Central memory CD8-positive, alpha-beta T cell (primary cell): ENCODE results near the gene RGCC.
A peak's percentile ranks its signal among the peaks of the same experiment; 100 is the strongest.
"Not testable (repeated sequence)": the region's sequence is repeated elsewhere in the genome, so short reads cannot be mapped to it uniquely, and the experiment has no call there.

Source experiments
- ATAC-seq: fragments of 150-1000 bp; cut with Tn5 transposase; replicated peaks from 2 replicates; pipeline ENCODE4 v1.10.0; 2022; ENCODE audit warnings: mild to moderate bottlenecking, moderate FRiP score, moderate number of reproducible peaks; ENCODE audit not compliant: poor library complexity, severe bottlenecking; ENCODE audit errors: extremely low read depth
- DNase-seq, 2 donors: peaks; one replicate each; pipeline ENCODE4 v3.0.0; 2021; ENCODE audit warnings: low spot score in 2 of 2
- H3K27ac Mint-ChIP-seq: one replicate; pipeline ENCODE4 v1.8.0; 2022; ENCODE audit warnings: low read depth, mild to moderate bottlenecking, moderate library complexity, mixed read lengths
- H3K27me3 Mint-ChIP-seq: one replicate; pipeline ENCODE4 v1.8.0; 2022; ENCODE audit warnings: mixed read lengths
- H3K36me3 Mint-ChIP-seq: one replicate; pipeline ENCODE4 v1.8.0; 2022; ENCODE audit warnings: mild to moderate bottlenecking, moderate library complexity, mixed read lengths; ENCODE audit not compliant: insufficient read depth
- H3K4me1 Mint-ChIP-seq: one replicate; pipeline ENCODE4 v1.8.0; 2022; ENCODE audit warnings: mixed read lengths
- H3K4me3 Mint-ChIP-seq: one replicate; pipeline ENCODE4 v1.8.0; 2022; ENCODE audit warnings: mild to moderate bottlenecking, moderate library complexity, mixed read lengths
- H3K9me3 Mint-ChIP-seq: one replicate; pipeline ENCODE4 v1.8.0; 2022; ENCODE audit warnings: mixed read lengths

RGCC gene

GRCh38 chr13:41456768-41457588, at the start of gene RGCC:
Gene RGCC, plus strand, starts transcription at chr13:41457550. Its CDS starts 158 bp downstream, at chr13:41457708.
- Mint-ChIP-seq H3K36me3 (peaks cover 55% of the 10 kb centered on the region), H3K27ac (peak within 1 kb of the TSS; percentile 92)

GRCh38 chr13:41408121-41408520, 49.2 kb upstream of the RGCC start:
- no peak for DNase-seq

More at GRCh38 chr13:41456768-41457588, at the start of gene RGCC:
- H3K9me3 Mint-ChIP-seq: peaks cover 4% of the 10 kb centered on the region
- DNase-seq: peak; percentile 91 to 95
- H3K4me1 Mint-ChIP-seq: peaks cover 46% of the 10 kb centered on the region
- peak within 1 kb of the TSS; percentile 90 for H3K4me3 Mint-ChIP-seq
- no peaks in the 10 kb centered on the region for H3K27me3 Mint-ChIP-seq
- peak; percentile 74 for ATAC-seq

GRCh38 chr13:41408746-41409145, 48.6 kb upstream of the RGCC start:
- no peak overlapping the region for H3K4me3 Mint-ChIP-seq
- H3K4me1 Mint-ChIP-seq: no peaks in the 10 kb centered on the region
- DNase-seq (no peak), ATAC-seq (no peak)
- H3K36me3 Mint-ChIP-seq: no peaks in the 10 kb centered on the region
- no peaks in the 10 kb centered on the region for H3K27me3 Mint-ChIP-seq
- H3K27ac Mint-ChIP-seq: no peak overlapping the region
- H3K9me3 Mint-ChIP-seq: no peaks in the 10 kb centered on the region

More at GRCh38 chr13:41408121-41408520, 49.2 kb upstream of the RGCC start:
- no peak for ATAC-seq
- Mint-ChIP-seq H3K4me1 (no peaks in the 10 kb centered on the region), H3K4me3 (no peak overlapping the region), H3K27me3 (no peaks in the 10 kb centered on the region), H3K9me3 (no peaks in the 10 kb centered on the region), H3K36me3 (no peaks in the 10 kb centered on the region), H3K27ac (no peak overlapping the region)

- Mint-ChIP-seq H3K36me3 (no peaks in the 10 kb centered on the region), H3K27me3 (no peaks in the 10 kb centered on the region), H3K9me3 (no peaks in the 10 kb centered on the region), H3K4me1 (no peaks in the 10 kb centered on the region), H3K27ac (no peak overlapping the region), H3K4me3 (no peak overlapping the region)
- DNase-seq (no peak), ATAC-seq (no peak)
Observed at GRCh38 chr13:41409611-41410010, 47.7 kb upstream of the RGCC start.

- Mint-ChIP-seq H3K27ac (no peak overlapping the region), H3K4me1 (no peaks in the 10 kb centered on the region), H3K27me3 (no peaks in the 10 kb centered on the region), H3K9me3 (no peaks in the 10 kb centered on the region), H3K36me3 (no peaks in the 10 kb centered on the region), H3K4me3 (no peak overlapping the region)
- ATAC-seq (no peak), DNase-seq (no peak)
Observed at GRCh38 chr13:41411060-41411459, 46.3 kb upstream of the RGCC start.

GRCh38 chr13:41411522-41411921, 45.8 kb upstream of the RGCC start:
- no peak for ATAC-seq
- H3K4me3 Mint-ChIP-seq: no peak overlapping the region
- no peak for DNase-seq

GRCh38 chr13:41413872-41414271, 43.5 kb upstream of the RGCC start:
- Mint-ChIP-seq H3K36me3 (no peaks in the 10 kb centered on the region), H3K9me3 (no peaks in the 10 kb centered on the region), H3K27ac (no peak overlapping the region), H3K4me1 (no peaks in the 10 kb centered on the region), H3K27me3 (no peaks in the 10 kb centered on the region), H3K4me3 (no peak overlapping the region)
- no peak for ATAC-seq
- DNase-seq: no peak

More at GRCh38 chr13:41411522-41411921, 45.8 kb upstream of the RGCC start:
- Mint-ChIP-seq H3K36me3 (no peaks in the 10 kb centered on the region), H3K27me3 (no peaks in the 10 kb centered on the region), H3K9me3 (no peaks in the 10 kb centered on the region), H3K27ac (no peak overlapping the region), H3K4me1 (no peaks in the 10 kb centered on the region)

- Mint-ChIP-seq H3K27ac (no peak overlapping the region), H3K9me3 (no peaks in the 10 kb centered on the region), H3K27me3 (no peaks in the 10 kb centered on the region), H3K4me3 (no peak overlapping the region), H3K4me1 (no peaks in the 10 kb centered on the region), H3K36me3 (no peaks in the 10 kb centered on the region)
- ATAC-seq (no peak), DNase-seq (no peak)
Observed at GRCh38 chr13:41416276-41416675, 41.1 kb upstream of the RGCC start.

GRCh38 chr13:41418027-41418426, 39.3 kb upstream of the RGCC start:
- no peaks in the 10 kb centered on the region for H3K36me3 Mint-ChIP-seq
- no peak overlapping the region for H3K4me3 Mint-ChIP-seq
- no peaks in the 10 kb centered on the region for H3K27me3 Mint-ChIP-seq
- H3K27ac Mint-ChIP-seq: no peak overlapping the region
- H3K9me3 Mint-ChIP-seq: no peaks in the 10 kb centered on the region
- no peaks in the 10 kb centered on the region for H3K4me1 Mint-ChIP-seq
- DNase-seq: no peak
- ATAC-seq: no peak

- DNase-seq (no peak), ATAC-seq (no peak)
- H3K9me3 Mint-ChIP-seq: no peaks in the 10 kb centered on the region
- no peak overlapping the region for H3K27ac Mint-ChIP-seq
- no peak overlapping the region for H3K4me3 Mint-ChIP-seq
- no peaks in the 10 kb centered on the region for H3K4me1 Mint-ChIP-seq
- H3K36me3 Mint-ChIP-seq: no peaks in the 10 kb centered on the region
- no peaks in the 10 kb centered on the region for H3K27me3 Mint-ChIP-seq
Observed at GRCh38 chr13:41418731-41419130, 38.6 kb upstream of the RGCC start.

GRCh38 chr13:41419206-41419605, 38.1 kb upstream of the RGCC start:
- DNase-seq (no peak), ATAC-seq (no peak)
- no peak overlapping the region for H3K27ac Mint-ChIP-seq
- H3K27me3 Mint-ChIP-seq: no peaks in the 10 kb centered on the region
- H3K4me3 Mint-ChIP-seq: no peak overlapping the region
- no peaks in the 10 kb centered on the region for H3K9me3 Mint-ChIP-seq
- no peaks in the 10 kb centered on the region for H3K4me1 Mint-ChIP-seq
- H3K36me3 Mint-ChIP-seq: no peaks in the 10 kb centered on the region

- H3K4me1 Mint-ChIP-seq: no peaks in the 10 kb centered on the region
- DNase-seq (no peak), ATAC-seq (no peak)
- peaks cover 3% of the 10 kb centered on the region for H3K27me3 Mint-ChIP-seq
- H3K27ac Mint-ChIP-seq: no peak overlapping the region
- no peaks in the 10 kb centered on the region for H3K9me3 Mint-ChIP-seq
- peaks cover under 1% of the 10 kb centered on the region for H3K36me3 Mint-ChIP-seq
- H3K4me3 Mint-ChIP-seq: no peak overlapping the region
Observed at GRCh38 chr13:41420146-41420545, 37.2 kb upstream of the RGCC start.

- not testable (repeated sequence) for H3K27ac Mint-ChIP-seq, H3K9me3 Mint-ChIP-seq, H3K36me3 Mint-ChIP-seq, DNase-seq, H3K4me1 Mint-ChIP-seq, ATAC-seq, H3K4me3 Mint-ChIP-seq
- peaks cover 15% of the 10 kb centered on the region for H3K27me3 Mint-ChIP-seq
Observed at GRCh38 chr13:41421330-41421729, 36.0 kb upstream of the RGCC start.
